GM20431 (cell line): ENCODE results near the gene EPHB1.

ENCODE experiments used
- in situ Hi-C: fragments of 300-500 bp; cut with MseI, MboI; formaldehyde crosslinking; loops from one replicate; pipeline ENCODE4 v1.15.0; 2020; ENCODE audit warnings: low sequenced_read_pairs; ENCODE audit not compliant: unreplicated experiment

The EPHB1 gene

GRCh38 chr3:134897391-134898141, 102.5 kb downstream of the EPHB1 start:
- in situ Hi-C loops, result no loop called here

GRCh38 chr3:134898181-134898754, 103.2 kb downstream of the EPHB1 start:
- in situ Hi-C loops, result no loop called here

GRCh38 chr3:134899786-134900185, 104.7 kb downstream of the EPHB1 start:
- in situ Hi-C loops, result no loop called here

GRCh38 chr3:134900482-134900881, 105.4 kb downstream of the EPHB1 start:
- in situ Hi-C loops, result no loop called here

- in situ Hi-C loops, result no loop called here
These were observed 106.4 kb downstream of the EPHB1 start for GRCh38 chr3:134901461-134901860.

- in situ Hi-C loops, result no loop called here
These were observed 108.8 kb downstream of the EPHB1 start for GRCh38 chr3:134903837-134904236.

GRCh38 chr3:134904241-134904771, 109.2 kb downstream of the EPHB1 start:
- in situ Hi-C loops, result no loop called here

- in situ Hi-C loops, result no loop called here
These were observed 110.0 kb downstream of the EPHB1 start for GRCh38 chr3:134904776-134905646.

GRCh38 chr3:134905647-134905935, 110.5 kb downstream of the EPHB1 start:
- in situ Hi-C loops, result no loop called here

- in situ Hi-C loops, result no loop called here
These were observed 113.2 kb downstream of the EPHB1 start for GRCh38 chr3:134908271-134908670.

GRCh38 chr3:134910026-134910425, 115.0 kb downstream of the EPHB1 start:
- in situ Hi-C loops, result no loop called here

- in situ Hi-C loops, result no loop called here
These were observed 116.8 kb downstream of the EPHB1 start for GRCh38 chr3:134911586-134912548.

GRCh38 chr3:134916276-134916961, 121.4 kb downstream of the EPHB1 start:
- in situ Hi-C loops, result no loop called here

- in situ Hi-C loops, result no loop called here
These were observed 122.6 kb downstream of the EPHB1 start for GRCh38 chr3:134917631-134918030.

GRCh38 chr3:134918441-134918840, 123.4 kb downstream of the EPHB1 start:
- in situ Hi-C loops, result no loop called here

- in situ Hi-C loops, result no loop called here
These were observed 127.0 kb downstream of the EPHB1 start for GRCh38 chr3:134922101-134922500.

- in situ Hi-C loops, result no loop called here
These were observed 127.8 kb downstream of the EPHB1 start for GRCh38 chr3:134922866-134923265.

GRCh38 chr3:134923286-134923685, 128.2 kb downstream of the EPHB1 start:
- in situ Hi-C loops, result no loop called here

- in situ Hi-C loops, result no loop called here
These were observed 132.5 kb downstream of the EPHB1 start for GRCh38 chr3:134927599-134927998.
